Measurements from ENCODE around the gene CPEB3. TPM values are rescaled to one million over a fixed set of nuclear protein-coding genes. Genes with fewer than 3 reads are reported as not detected.

CPEB3 gene
- total RNA-seq, 1 donor from 2014 or later = 5.7 TPM

DNA sequence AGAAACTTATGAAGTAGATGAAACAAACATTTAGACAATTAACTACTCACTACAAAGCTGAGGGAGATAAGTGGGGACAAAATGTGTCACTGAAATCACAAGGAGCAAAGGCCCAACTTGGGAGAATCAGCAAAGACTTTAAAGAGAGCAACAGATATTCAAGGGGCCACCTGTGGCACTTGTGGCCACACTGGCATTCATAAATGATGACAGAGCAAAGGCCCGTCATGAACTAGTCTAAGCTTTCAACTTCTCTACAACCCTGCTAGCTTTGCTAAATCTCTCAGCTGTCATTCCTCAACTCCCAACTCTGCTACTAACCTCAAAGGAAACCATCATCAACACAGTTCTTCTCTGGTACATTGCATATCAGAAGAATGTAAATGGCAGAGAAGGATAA, 178.4 kb downstream of the CPEB3 start:
- Histone ChIP-seq H3K27me3 (no peaks in the 10 kb centered on the region), H3K36me3 (peaks cover 7% of the 10 kb centered on the region), H3K4me3 (no peak overlapping the region), H3K27ac (no peak overlapping the region), H3K9me3 (no peaks in the 10 kb centered on the region), H3K4me1 (peaks cover 17% of the 10 kb centered on the region)
- TF ChIP-seq, protein P1, sequence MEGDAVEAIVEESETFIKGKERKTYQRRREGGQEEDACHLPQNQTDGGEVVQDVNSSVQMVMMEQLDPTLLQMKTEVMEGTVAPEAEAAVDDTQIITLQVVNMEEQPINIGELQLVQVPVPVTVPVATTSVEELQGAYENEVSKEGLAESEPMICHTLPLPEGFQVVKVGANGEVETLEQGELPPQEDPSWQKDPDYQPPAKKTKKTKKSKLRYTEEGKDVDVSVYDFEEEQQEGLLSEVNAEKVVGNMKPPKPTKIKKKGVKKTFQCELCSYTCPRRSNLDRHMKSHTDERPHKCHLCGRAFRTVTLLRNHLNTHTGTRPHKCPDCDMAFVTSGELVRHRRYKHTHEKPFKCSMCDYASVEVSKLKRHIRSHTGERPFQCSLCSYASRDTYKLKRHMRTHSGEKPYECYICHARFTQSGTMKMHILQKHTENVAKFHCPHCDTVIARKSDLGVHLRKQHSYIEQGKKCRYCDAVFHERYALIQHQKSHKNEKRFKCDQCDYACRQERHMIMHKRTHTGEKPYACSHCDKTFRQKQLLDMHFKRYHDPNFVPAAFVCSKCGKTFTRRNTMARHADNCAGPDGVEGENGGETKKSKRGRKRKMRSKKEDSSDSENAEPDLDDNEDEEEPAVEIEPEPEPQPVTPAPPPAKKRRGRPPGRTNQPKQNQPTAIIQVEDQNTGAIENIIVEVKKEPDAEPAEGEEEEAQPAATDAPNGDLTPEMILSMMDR (IDR thresholded peaks at IDR 0.05) = no peak
- no peak for DNase-seq
- no peak for ATAC-seq
- intact Hi-C loops (cut with DNase I) = no loop called here

DNA sequence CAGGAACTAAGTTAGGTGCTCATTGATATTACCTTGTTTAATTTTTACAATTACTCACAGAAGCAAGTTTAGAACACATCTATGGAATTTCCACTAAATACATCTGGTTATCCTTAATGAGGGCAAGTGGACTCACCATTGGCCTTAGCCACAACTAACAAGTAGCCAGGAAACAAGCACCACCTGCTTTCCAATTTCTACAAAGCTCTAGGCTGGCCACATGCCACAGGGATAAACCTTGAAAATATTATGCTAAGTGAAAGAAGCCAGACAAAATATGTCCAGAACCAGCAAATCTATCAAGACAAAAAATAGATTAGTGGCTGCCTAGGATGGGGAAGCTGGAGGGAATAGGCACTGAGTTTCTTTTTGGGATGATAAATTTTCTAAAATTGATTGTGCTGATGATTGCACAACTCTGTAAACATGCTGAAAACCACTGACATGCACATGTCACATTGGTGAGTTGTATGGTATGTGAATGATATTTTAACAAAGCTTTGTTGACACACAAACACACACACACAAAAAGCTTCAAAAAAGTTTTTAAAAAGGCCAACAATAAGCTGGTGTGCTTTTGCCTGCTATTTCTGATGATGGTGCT, 179.4 kb downstream of the CPEB3 start:
- H3K27ac ChIP-seq = no peak overlapping the region
- H3K9me3 ChIP-seq = no peaks in the 10 kb centered on the region
- peaks cover 7% of the 10 kb centered on the region for H3K36me3 ChIP-seq
- DNase-seq (no peak), ATAC-seq (no peak)
- H3K4me1 ChIP-seq = peaks cover 17% of the 10 kb centered on the region
- no peak overlapping the region for H3K4me3 ChIP-seq
- intact Hi-C loops (cut with DNase I) = no loop called here
- TF ChIP-seq, protein P1 (IDR thresholded peaks at IDR 0.05) = no peak
- H3K27me3 ChIP-seq = no peaks in the 10 kb centered on the region

- Histone ChIP-seq H3K36me3 (peaks cover 7% of the 10 kb centered on the region), H3K27ac (no peak overlapping the region), H3K4me1 (peaks cover 17% of the 10 kb centered on the region), H3K27me3 (no peaks in the 10 kb centered on the region), H3K4me3 (no peak overlapping the region), H3K9me3 (no peaks in the 10 kb centered on the region)
- intact Hi-C loops (cut with DNase I) = no loop called here
- DNase-seq (no peak), ATAC-seq (no peak)
- TF ChIP-seq, protein P1 (IDR thresholded peaks at IDR 0.05) = no peak
Observed at GRCh38 chr10:92110039-92110794, 180.7 kb downstream of the CPEB3 start.

GRCh38 chr10:92108747-92109146, 182.1 kb downstream of the CPEB3 start:
- TF ChIP-seq, protein P1 (IDR thresholded peaks at IDR 0.05) = no peak
- ATAC-seq (no peak), DNase-seq (no peak)
- intact Hi-C loops (cut with DNase I) = no loop called here
- Histone ChIP-seq H3K4me1 (peaks cover 17% of the 10 kb centered on the region), H3K4me3 (no peak overlapping the region), H3K9me3 (no peaks in the 10 kb centered on the region), H3K27me3 (no peaks in the 10 kb centered on the region), H3K36me3 (peaks cover 7% of the 10 kb centered on the region), H3K27ac (no peak overlapping the region)

GRCh38 chr10:92108120-92108519, 182.8 kb downstream of the CPEB3 start:
- ATAC-seq = no peak

More at GRCh38 chr10:92108120-92108519, 182.8 kb downstream of the CPEB3 start:
- no peak overlapping the region for H3K27ac ChIP-seq
- H3K4me1 ChIP-seq = peaks cover 17% of the 10 kb centered on the region
- no peak for DNase-seq
- no peak overlapping the region for H3K4me3 ChIP-seq
- intact Hi-C loops (cut with DNase I) = no loop called here
- no peaks in the 10 kb centered on the region for H3K9me3 ChIP-seq
- no peaks in the 10 kb centered on the region for H3K27me3 ChIP-seq
- TF ChIP-seq, protein P1 (IDR thresholded peaks at IDR 0.05) = no peak
- peaks cover 7% of the 10 kb centered on the region for H3K36me3 ChIP-seq
